HEK293 (cell line): ENCODE measurements around the gene PITPNB.

ENCODE experiments used
- GLIS2 ChIP-seq: fragments of 450-650 bp; formaldehyde crosslinking; IDR thresholded peaks from 2 replicates; pipeline ENCODE4 v1.5.1; 2016; ENCODE audit warnings: missing biosample characterization, missing genetic modification characterization
- MZF1 ChIP-seq: fragments of 450-650 bp; formaldehyde crosslinking; IDR thresholded peaks from 2 replicates; pipeline ENCODE4 v1.5.1; 2017; ENCODE audit warnings: missing biosample characterization, missing genetic modification characterization, borderline replicate concordance
- YY1 ChIP-seq: fragments of 450-650 bp; formaldehyde crosslinking; IDR thresholded peaks from 2 replicates; pipeline ENCODE4 v1.5.1; 2018; ENCODE audit warnings: missing biosample characterization, missing genetic modification characterization
- YY2 ChIP-seq: fragments of 450-650 bp; formaldehyde crosslinking; IDR thresholded peaks from 2 replicates; pipeline ENCODE4 v1.5.1; 2016; ENCODE audit warnings: missing biosample characterization, missing genetic modification characterization
- ZNF514 ChIP-seq: fragments of 450-650 bp; formaldehyde crosslinking; IDR thresholded peaks from 2 replicates; pipeline ENCODE4 v1.5.1; 2016; ENCODE audit warnings: missing biosample characterization, missing genetic modification characterization
- ZNF561 ChIP-seq: fragments of 450-650 bp; IDR thresholded peaks from 2 replicates; pipeline ENCODE4 v1.5.1; 2018; ENCODE audit warnings: missing biosample characterization, missing genetic modification characterization, borderline replicate concordance
- ZNF677 ChIP-seq: fragments of 450-650 bp; IDR thresholded peaks from 2 replicates; pipeline ENCODE4 v1.5.0; 2018; ENCODE audit warnings: missing biosample characterization, mild to moderate bottlenecking, missing genetic modification characterization, moderate library complexity
- ZNF777 ChIP-seq: fragments of 450-650 bp; formaldehyde crosslinking; IDR thresholded peaks from 2 replicates; pipeline ENCODE4 v1.5.1; 2017; ENCODE audit warnings: missing biosample characterization, missing genetic modification characterization, borderline replicate concordance
- ZNF785 ChIP-seq: fragments of 450-650 bp; formaldehyde crosslinking; IDR thresholded peaks from 2 replicates; pipeline ENCODE4 v1.5.1; 2016; ENCODE audit warnings: missing biosample characterization, missing genetic modification characterization
- TF ChIP-seq, protein P1 (sequence below): fragments of 450-650 bp; formaldehyde crosslinking; IDR thresholded peaks from 2 replicates; pipeline ENCODE4 v1.5.1; 2016; ENCODE audit warnings: missing biosample characterization, missing genetic modification characterization
- TF ChIP-seq, protein P2 (sequence below): fragments of 450-650 bp; formaldehyde crosslinking; IDR thresholded peaks from 2 replicates; pipeline ENCODE4 v1.5.1; 2016; ENCODE audit warnings: missing biosample characterization, missing genetic modification characterization
- TF ChIP-seq, protein P3 (sequence below): sonication (generic); formaldehyde crosslinking; IDR thresholded peaks from 2 replicates; pipeline ENCODE4 v1.8.1; 2022; ENCODE audit warnings: mild to moderate bottlenecking, moderate library complexity, missing genetic modification reagents

DNA sequence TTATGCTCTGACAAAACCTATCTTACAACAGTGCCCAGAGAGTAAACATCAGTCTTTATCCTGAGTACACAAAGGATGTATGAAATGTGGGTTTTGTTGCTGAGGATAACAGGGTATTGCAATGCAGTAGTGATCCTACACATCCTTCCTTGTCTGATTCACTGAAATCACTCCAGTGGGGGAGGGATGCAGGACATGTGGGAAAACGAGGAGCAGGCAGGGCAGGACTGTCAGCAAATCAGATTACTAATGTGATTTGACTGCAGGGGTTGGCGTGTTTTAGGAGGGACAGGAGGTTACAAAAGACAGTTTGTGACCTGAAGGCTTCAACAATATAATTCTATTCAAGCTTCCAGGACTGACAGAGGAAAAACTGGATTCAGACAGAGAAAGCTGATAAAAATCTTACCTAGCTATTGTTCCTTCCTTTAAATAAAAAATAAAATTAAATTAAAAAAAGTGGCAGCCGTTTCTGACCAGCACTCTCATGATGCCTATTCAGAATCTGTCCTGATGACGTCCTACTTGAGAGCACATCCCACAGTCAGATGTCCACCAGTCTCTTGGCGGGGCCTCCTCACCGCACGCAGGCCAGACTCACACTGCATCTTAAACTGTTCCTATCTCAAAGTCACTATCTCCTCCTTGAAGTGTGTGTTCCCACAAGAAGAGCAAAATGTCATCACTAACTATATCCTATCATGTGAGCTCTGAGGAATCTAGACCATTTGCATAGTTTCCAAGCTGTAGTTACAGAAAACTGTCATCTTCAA, 66.9 kb downstream of the PITPNB start:
- TF ChIP-seq GLIS2 (tag by site-specific recombination) (no peak), ZNF514 (tag by site-specific recombination) (no peak), YY2 (no peak), ZNF777 (no peak), MZF1 (tag by site-specific recombination) (no peak), YY1 (tag by site-specific recombination) (no peak), ZNF677 (no peak), ZNF785 (tag by site-specific recombination) (no peak), ZNF561 (tag by site-specific recombination) (no peak)
- TF ChIP-seq, protein P1, sequence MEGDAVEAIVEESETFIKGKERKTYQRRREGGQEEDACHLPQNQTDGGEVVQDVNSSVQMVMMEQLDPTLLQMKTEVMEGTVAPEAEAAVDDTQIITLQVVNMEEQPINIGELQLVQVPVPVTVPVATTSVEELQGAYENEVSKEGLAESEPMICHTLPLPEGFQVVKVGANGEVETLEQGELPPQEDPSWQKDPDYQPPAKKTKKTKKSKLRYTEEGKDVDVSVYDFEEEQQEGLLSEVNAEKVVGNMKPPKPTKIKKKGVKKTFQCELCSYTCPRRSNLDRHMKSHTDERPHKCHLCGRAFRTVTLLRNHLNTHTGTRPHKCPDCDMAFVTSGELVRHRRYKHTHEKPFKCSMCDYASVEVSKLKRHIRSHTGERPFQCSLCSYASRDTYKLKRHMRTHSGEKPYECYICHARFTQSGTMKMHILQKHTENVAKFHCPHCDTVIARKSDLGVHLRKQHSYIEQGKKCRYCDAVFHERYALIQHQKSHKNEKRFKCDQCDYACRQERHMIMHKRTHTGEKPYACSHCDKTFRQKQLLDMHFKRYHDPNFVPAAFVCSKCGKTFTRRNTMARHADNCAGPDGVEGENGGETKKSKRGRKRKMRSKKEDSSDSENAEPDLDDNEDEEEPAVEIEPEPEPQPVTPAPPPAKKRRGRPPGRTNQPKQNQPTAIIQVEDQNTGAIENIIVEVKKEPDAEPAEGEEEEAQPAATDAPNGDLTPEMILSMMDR (tag by site-specific recombination): no peak
- TF ChIP-seq, protein P2, sequence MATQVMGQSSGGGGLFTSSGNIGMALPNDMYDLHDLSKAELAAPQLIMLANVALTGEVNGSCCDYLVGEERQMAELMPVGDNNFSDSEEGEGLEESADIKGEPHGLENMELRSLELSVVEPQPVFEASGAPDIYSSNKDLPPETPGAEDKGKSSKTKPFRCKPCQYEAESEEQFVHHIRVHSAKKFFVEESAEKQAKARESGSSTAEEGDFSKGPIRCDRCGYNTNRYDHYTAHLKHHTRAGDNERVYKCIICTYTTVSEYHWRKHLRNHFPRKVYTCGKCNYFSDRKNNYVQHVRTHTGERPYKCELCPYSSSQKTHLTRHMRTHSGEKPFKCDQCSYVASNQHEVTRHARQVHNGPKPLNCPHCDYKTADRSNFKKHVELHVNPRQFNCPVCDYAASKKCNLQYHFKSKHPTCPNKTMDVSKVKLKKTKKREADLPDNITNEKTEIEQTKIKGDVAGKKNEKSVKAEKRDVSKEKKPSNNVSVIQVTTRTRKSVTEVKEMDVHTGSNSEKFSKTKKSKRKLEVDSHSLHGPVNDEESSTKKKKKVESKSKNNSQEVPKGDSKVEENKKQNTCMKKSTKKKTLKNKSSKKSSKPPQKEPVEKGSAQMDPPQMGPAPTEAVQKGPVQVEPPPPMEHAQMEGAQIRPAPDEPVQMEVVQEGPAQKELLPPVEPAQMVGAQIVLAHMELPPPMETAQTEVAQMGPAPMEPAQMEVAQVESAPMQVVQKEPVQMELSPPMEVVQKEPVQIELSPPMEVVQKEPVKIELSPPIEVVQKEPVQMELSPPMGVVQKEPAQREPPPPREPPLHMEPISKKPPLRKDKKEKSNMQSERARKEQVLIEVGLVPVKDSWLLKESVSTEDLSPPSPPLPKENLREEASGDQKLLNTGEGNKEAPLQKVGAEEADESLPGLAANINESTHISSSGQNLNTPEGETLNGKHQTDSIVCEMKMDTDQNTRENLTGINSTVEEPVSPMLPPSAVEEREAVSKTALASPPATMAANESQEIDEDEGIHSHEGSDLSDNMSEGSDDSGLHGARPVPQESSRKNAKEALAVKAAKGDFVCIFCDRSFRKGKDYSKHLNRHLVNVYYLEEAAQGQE: no peak
- TF ChIP-seq, protein P3, sequence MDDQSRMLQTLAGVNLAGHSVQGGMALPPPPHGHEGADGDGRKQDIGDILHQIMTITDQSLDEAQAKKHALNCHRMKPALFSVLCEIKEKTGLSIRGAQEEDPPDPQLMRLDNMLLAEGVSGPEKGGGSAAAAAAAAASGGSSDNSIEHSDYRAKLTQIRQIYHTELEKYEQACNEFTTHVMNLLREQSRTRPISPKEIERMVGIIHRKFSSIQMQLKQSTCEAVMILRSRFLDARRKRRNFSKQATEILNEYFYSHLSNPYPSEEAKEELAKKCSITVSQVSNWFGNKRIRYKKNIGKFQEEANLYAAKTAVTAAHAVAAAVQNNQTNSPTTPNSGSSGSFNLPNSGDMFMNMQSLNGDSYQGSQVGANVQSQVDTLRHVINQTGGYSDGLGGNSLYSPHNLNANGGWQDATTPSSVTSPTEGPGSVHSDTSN (CRISPR knock-in tag): no peak
